ENCODE measurements around the gene TRAF5. TPM values are rescaled to one million over a fixed set of nuclear protein-coding genes. Genes with fewer than 3 reads are reported as not detected.

TRAF5 gene
- polyA plus RNA-seq, 1 experiment, result 39.8 TPM

- H3K36me3 ChIP-seq (ENCODE audit: control insufficient read depth, insufficient read depth, low read length), result 0 out of 2 replicates have a peak, but pooled peaks cover 1% of the 10 kb centered on the region
- no peak for TF ChIP-seq CTCF (IDR thresholded peaks at IDR 0.05; ENCODE audit: insufficient read depth, low read depth, low read length)
- H3K4me3 ChIP-seq (ENCODE audit: low read depth, low read length), result no peak overlapping the region
- ChIA-PET CTCF (no interaction called here), POLR2A (no interaction called here)
- no peak for DNase-seq (ENCODE audit: low read depth)
- H3K27me3 ChIP-seq (ENCODE audit: control insufficient read depth, insufficient read depth, low read length), result no peaks in the 10 kb centered on the region
Measured at GRCh38 chr1:211339631-211340041, 13.0 kb downstream of the TRAF5 start.

- CTCF ChIA-PET, result interaction anchor here (0.6 to 1.4 kb wide), 2 partner anchors 17 to 139 kb away, joined by 3 read pairs; no protein-coding TSS in a partner anchor
- H3K36me3 ChIP-seq (ENCODE audit: control insufficient read depth, insufficient read depth, low read length), result 0 out of 2 replicates have a peak, but pooled peaks cover 1% of the 10 kb centered on the region
- no peak overlapping the region for H3K4me3 ChIP-seq (ENCODE audit: low read depth, low read length)
- no peak for DNase-seq (ENCODE audit: low read depth)
- POLR2A ChIA-PET, result no interaction called here
- no peaks in the 10 kb centered on the region for H3K27me3 ChIP-seq (ENCODE audit: control insufficient read depth, insufficient read depth, low read length)
- no peak for TF ChIP-seq CTCF (IDR thresholded peaks at IDR 0.05; ENCODE audit: insufficient read depth, low read depth, low read length)
Measured at GRCh38 chr1:211340622-211341507, 14.2 kb downstream of the TRAF5 start.

- no peak overlapping the region for H3K4me3 ChIP-seq (ENCODE audit: low read depth, low read length)
- TF ChIP-seq CTCF (IDR thresholded peaks at IDR 0.05; ENCODE audit: insufficient read depth, low read depth, low read length), result no peak
- ChIA-PET POLR2A (no interaction called here), CTCF (interaction anchor here (1.4 kb wide), 1 partner anchor 19 kb away, joined by 3 read pairs; no protein-coding TSS in a partner anchor)
- DNase-seq (ENCODE audit: low read depth), result no peak
- H3K36me3 ChIP-seq (ENCODE audit: control insufficient read depth, insufficient read depth, low read length), result 0 out of 2 replicates have a peak, but pooled peaks cover 1% of the 10 kb centered on the region
- H3K27me3 ChIP-seq (ENCODE audit: control insufficient read depth, insufficient read depth, low read length), result no peaks in the 10 kb centered on the region
Measured at GRCh38 chr1:211341999-211342398, 15.4 kb downstream of the TRAF5 start.

GRCh38 chr1:211343607-211344006, 17.0 kb downstream of the TRAF5 start:
- ChIA-PET CTCF (interaction anchor here (1.1 kb wide), 1 partner anchor 23 kb away, joined by 3 read pairs; no protein-coding TSS in a partner anchor), POLR2A (no interaction called here)
- 0 out of 2 replicates have a peak, but pooled peaks cover 1% of the 10 kb centered on the region for H3K36me3 ChIP-seq (ENCODE audit: control insufficient read depth, insufficient read depth, low read length)
- no peak for DNase-seq (ENCODE audit: low read depth)
- no peak overlapping the region for H3K4me3 ChIP-seq (ENCODE audit: low read depth, low read length)
- no peak for TF ChIP-seq CTCF (IDR thresholded peaks at IDR 0.05; ENCODE audit: insufficient read depth, low read depth, low read length)
- no peaks in the 10 kb centered on the region for H3K27me3 ChIP-seq (ENCODE audit: control insufficient read depth, insufficient read depth, low read length)

GRCh38 chr1:211344152-211344618, 17.6 kb downstream of the TRAF5 start:
- CTCF ChIA-PET, result interaction anchor here (1.1 kb wide), 1 partner anchor 23 kb away, joined by 3 read pairs; no protein-coding TSS in a partner anchor
- no peak for TF ChIP-seq CTCF (IDR thresholded peaks at IDR 0.05; ENCODE audit: insufficient read depth, low read depth, low read length)

More at GRCh38 chr1:211344152-211344618, 17.6 kb downstream of the TRAF5 start:
- H3K4me3 ChIP-seq (ENCODE audit: low read depth, low read length), result no peak overlapping the region
- 0 out of 2 replicates have a peak, but pooled peaks cover 1% of the 10 kb centered on the region for H3K36me3 ChIP-seq (ENCODE audit: control insufficient read depth, insufficient read depth, low read length)
- H3K27me3 ChIP-seq (ENCODE audit: control insufficient read depth, insufficient read depth, low read length), result no peaks in the 10 kb centered on the region
- POLR2A ChIA-PET, result no interaction called here
- DNase-seq (ENCODE audit: low read depth), result no peak

Measured in BJ (cell line).